ENCODE data around the gene DFFA. TPM values are rescaled to one million over a fixed set of nuclear protein-coding genes. Genes with fewer than 3 reads are reported as not detected.

DFFA gene, protein sequence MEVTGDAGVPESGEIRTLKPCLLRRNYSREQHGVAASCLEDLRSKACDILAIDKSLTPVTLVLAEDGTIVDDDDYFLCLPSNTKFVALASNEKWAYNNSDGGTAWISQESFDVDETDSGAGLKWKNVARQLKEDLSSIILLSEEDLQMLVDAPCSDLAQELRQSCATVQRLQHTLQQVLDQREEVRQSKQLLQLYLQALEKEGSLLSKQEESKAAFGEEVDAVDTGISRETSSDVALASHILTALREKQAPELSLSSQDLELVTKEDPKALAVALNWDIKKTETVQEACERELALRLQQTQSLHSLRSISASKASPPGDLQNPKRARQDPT
- 10 to 100 TPM; 21.4 to 29.2 TPM for total RNA-seq
- polyA plus RNA-seq = 10 to 100 TPM in 1 of 2 donors, 1 to 10 TPM in 1; 7.8 to 14.5 TPM
- long read RNA-seq, donor 1, full-length matches to known transcripts = 152 of 169 reads
- long read RNA-seq, donor 1, partial matches to known transcripts = 7 of 169 reads
- long read RNA-seq, donor 1, other reads (novel, unspliced or antisense) = 10 of 169 reads
- long read RNA-seq, donor 2, full-length matches to known transcripts = 19 of 28 reads
- long read RNA-seq, donor 2, partial matches to known transcripts = 0 of 28 reads
- long read RNA-seq, donor 2, other reads (novel, unspliced or antisense) = 9 of 28 reads

DNA sequence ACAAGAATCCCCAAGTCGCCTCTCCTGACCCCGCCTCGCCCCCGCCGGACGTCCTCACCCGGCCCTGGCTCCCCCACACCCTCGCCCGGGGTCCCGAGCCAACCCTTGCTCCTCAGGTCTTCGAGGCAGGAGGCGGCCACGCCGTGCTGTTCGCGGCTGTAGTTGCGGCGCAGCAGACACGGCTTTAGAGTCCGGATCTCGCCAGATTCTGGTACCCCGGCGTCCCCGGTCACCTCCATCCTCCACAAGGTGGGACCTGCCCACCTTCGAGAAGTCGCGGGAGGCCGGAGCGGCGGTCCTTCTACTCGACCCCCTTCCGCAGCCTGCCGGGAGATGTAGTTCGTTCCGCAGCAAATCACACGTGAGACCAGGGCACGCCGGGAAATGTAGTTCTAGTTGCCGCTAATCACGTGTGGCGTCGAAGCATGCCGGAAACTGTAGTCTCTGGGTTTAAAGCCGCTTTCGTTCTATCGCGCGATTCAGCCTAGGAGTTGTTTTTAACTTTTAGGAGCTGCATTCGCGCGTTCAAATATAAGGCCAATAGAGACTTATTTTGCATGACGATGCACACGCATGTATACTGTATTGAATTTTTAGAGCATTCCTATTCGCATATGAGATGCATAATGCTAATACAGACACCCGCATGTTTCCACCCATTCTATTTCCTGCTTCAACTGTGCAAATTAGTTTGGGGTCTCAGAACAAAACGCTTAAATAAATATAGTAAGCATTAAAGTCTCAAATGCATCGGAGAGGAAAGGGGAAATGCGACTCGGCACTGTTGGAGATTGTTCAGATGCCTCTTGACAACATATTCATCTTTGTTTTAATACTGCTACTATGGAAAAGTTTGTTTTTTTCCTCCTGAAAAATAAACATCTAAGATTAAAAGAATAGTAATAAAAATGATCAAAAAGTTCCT, at the start of gene DFFA:
TSS of gene DFFA (minus strand) at position 310 of the 925 bp plus-strand sequence. CDS start at position 239, 71 bp downstream.
- intact Hi-C loops (cut with DNase I) = loop anchor here in 1 of 2 donors (5.0 kb wide), 1 partner anchor 40 kb away; the partner anchor contains the start of gene CENPS
- no peak within 1 kb of the TSS for H3K27ac ChIP-seq (ENCODE audit: low read depth in 1 of 2, low read length in 2 of 2)
- ATAC-seq (ENCODE audit: low FRiP score) (peak; percentile 96), DNase-seq (peak; percentile 96 to 98)
- peaks cover 0 to under 1% of the 10 kb centered on the region in 2 donors for H3K27me3 ChIP-seq (ENCODE audit: control insufficient read depth in 1 of 2, insufficient read depth in 2 of 2, low read length in 1 of 2)
- peaks cover 2 to 5% of the 10 kb centered on the region in 2 donors for H3K4me1 ChIP-seq (ENCODE audit: control insufficient read depth in 1 of 2, insufficient read depth in 2 of 2, low read length in 2 of 2)
- no peaks in the 10 kb centered on the region for H3K9me3 ChIP-seq (ENCODE audit: control insufficient read depth, low read length)
- peaks cover 0 to 3% of the 10 kb centered on the region in 2 donors for H3K36me3 ChIP-seq (ENCODE audit: control insufficient read depth in 1 of 2, insufficient read depth in 2 of 2, low read length in 1 of 2)
- H3K4me3 ChIP-seq (ENCODE audit: low read length in 2 of 2) = peak within 1 kb of the TSS; percentile 39 to 46
- WGBS, 2 donors = 1% methylated on average over 58 to 59 of the region's 59 CpGs

DNA sequence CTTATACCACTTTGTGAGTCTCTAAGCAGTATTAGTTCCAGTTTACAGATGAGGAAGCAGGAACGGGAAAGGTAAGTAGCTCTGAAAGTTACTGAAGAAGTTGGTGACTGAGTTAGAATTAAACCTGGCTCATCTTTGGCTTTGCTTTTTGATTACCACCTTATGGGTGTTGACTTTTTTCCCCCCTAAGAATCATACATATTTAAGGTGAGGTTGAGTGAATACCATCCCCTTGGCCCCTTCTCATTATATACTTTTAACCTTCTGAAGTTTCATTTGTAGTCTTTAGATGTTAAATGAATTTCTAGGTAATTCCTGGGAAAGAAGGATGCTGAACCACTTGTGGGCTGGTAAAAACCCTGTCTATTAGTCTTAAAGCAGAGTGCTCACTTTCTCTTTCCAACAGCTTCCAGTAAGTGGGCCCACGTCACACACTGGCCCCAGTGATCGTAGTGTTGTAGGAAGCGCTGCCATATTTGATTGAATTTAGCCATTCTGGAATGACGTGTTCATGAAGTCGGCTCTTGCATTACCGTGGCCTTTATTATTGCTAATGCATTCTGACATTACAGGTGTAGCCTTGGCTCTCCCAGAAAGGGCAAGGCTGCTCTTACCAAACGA, 49.3 kb upstream of the DFFA start:
- Histone ChIP-seq H3K4me1 (ENCODE audit: control insufficient read depth in 1 of 2, insufficient read depth in 2 of 2, low read length in 2 of 2) (peaks cover 0 to 3% of the 10 kb centered on the region in 2 donors), H3K36me3 (ENCODE audit: control insufficient read depth in 1 of 2, insufficient read depth in 2 of 2, low read length in 1 of 2) (no peaks in the 10 kb centered on the region), H3K27ac (ENCODE audit: low read depth in 1 of 2, low read length in 2 of 2) (no peak overlapping the region), H3K27me3 (ENCODE audit: control insufficient read depth in 1 of 2, insufficient read depth in 2 of 2, low read length in 1 of 2) (no peaks in the 10 kb centered on the region), H3K9me3 (ENCODE audit: control insufficient read depth, low read length) (no peaks in the 10 kb centered on the region), H3K4me3 (ENCODE audit: low read length in 2 of 2) (no peak overlapping the region)
- 91 to 97% methylated on average over 8 of the region's 8 CpGs for WGBS, 2 donors
- no peak for DNase-seq
- intact Hi-C loops (cut with DNase I) = loop anchor here in 1 of 2 donors (10.0 kb wide), 1 partner anchor 173 kb away; no protein-coding TSS in a partner anchor
- ATAC-seq (ENCODE audit: low FRiP score) = no peak

DNA sequence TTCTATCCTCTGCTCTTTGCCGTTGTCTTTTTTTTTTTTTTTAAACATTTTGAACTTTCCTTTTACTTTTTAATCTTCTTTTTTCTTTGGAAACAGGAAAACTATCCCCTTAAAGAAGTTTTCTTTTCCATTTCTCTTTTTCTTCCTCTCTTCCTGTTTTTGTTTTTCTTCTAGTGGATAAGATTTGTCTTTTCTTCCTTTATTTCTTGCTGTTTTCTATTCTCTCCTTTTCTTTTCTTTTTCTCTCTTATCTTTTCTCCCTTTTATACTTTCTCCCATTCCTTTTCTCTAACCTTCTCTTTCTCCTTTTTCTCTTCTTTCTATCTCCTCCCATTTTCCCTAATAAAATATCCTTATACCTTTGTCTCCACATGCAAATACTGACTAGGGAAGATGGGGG, 48.6 kb upstream of the DFFA start:
- intact Hi-C loops (cut with DNase I) = loop anchor here in 1 of 2 donors (10.0 kb wide), 1 partner anchor 174 kb away; no protein-coding TSS in a partner anchor
- Histone ChIP-seq H3K27ac (ENCODE audit: low read depth in 1 of 2, low read length in 2 of 2) (no peak overlapping the region), H3K4me3 (ENCODE audit: low read length in 2 of 2) (no peak overlapping the region), H3K9me3 (ENCODE audit: control insufficient read depth, low read length) (no peaks in the 10 kb centered on the region), H3K27me3 (ENCODE audit: control insufficient read depth in 1 of 2, insufficient read depth in 2 of 2, low read length in 1 of 2) (no peaks in the 10 kb centered on the region), H3K36me3 (ENCODE audit: control insufficient read depth in 1 of 2, insufficient read depth in 2 of 2, low read length in 1 of 2) (no peaks in the 10 kb centered on the region), H3K4me1 (ENCODE audit: control insufficient read depth in 1 of 2, insufficient read depth in 2 of 2, low read length in 2 of 2) (peaks cover 0 to 3% of the 10 kb centered on the region in 2 donors)
- no peak for ATAC-seq (ENCODE audit: low FRiP score)
- DNase-seq = no peak
- 86% methylated on average over 1 of the region's 1 CpG for WGBS, 2 donors

DNA sequence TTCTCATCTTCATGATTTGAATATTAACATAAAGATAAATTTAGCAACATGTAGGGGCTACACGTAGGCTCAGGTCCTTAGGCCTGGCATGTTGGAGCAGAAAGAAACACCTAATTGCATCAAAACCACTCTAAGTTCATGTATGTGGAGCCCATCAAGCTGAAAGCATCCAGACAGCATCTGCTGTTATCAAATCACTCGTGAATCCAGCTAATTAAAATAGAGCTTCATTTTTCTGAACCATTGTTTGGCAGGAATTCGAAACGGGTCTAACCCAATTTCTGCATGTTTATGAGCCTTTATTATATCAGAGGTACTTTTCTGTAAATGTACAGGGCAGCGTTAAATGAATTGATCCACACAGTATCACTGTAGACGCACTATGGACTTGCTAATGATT, 48.2 kb upstream of the DFFA start:
- 95 to 96% methylated on average over 6 of the region's 6 CpGs for WGBS, 2 donors

DNA sequence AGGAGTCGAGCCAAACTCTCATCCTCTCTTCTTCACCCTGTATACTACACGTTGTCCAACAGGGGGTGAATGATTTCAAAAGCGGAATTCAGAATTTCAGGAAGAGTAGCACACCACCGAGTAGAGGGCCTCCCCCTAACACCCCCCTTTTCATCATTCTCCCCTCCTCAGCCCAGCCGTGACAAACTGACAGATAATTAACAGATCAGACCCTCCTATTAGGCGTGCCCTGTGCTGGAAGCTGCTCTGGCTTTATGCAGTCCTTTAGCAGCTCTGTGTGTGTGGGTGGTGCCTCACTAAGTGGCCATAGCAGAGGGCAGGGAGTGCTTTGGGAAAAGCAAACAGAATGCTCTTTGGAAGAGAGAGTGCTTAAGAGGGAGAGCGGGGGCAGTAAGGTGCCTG, 46.7 kb upstream of the DFFA start:
- Histone ChIP-seq H3K36me3 (ENCODE audit: control insufficient read depth in 1 of 2, insufficient read depth in 2 of 2, low read length in 1 of 2) (no peaks in the 10 kb centered on the region), H3K27ac (ENCODE audit: low read depth in 1 of 2, low read length in 2 of 2) (no peak overlapping the region), H3K9me3 (ENCODE audit: control insufficient read depth, low read length) (no peaks in the 10 kb centered on the region), H3K4me1 (ENCODE audit: control insufficient read depth in 1 of 2, insufficient read depth in 2 of 2, low read length in 2 of 2) (peaks cover 0 to 3% of the 10 kb centered on the region in 2 donors), H3K4me3 (ENCODE audit: low read length in 2 of 2) (no peak overlapping the region), H3K27me3 (ENCODE audit: control insufficient read depth in 1 of 2, insufficient read depth in 2 of 2, low read length in 1 of 2) (no peaks in the 10 kb centered on the region)
- DNase-seq (no peak), ATAC-seq (ENCODE audit: low FRiP score) (no peak)
- intact Hi-C loops (cut with DNase I) = no loop called here
- 78 to 80% methylated on average over 7 of the region's 7 CpGs for WGBS, 2 donors

More for the DNA sequence above, 48.2 kb upstream of the DFFA start:
- H3K36me3 ChIP-seq (ENCODE audit: control insufficient read depth in 1 of 2, insufficient read depth in 2 of 2, low read length in 1 of 2) = no peaks in the 10 kb centered on the region
- no peak for ATAC-seq (ENCODE audit: low FRiP score)
- intact Hi-C loops (cut with DNase I) = loop anchor here in 1 of 2 donors (10.0 kb wide), 1 partner anchor 174 kb away; no protein-coding TSS in a partner anchor
- no peaks in the 10 kb centered on the region for H3K27me3 ChIP-seq (ENCODE audit: control insufficient read depth in 1 of 2, insufficient read depth in 2 of 2, low read length in 1 of 2)
- H3K4me1 ChIP-seq (ENCODE audit: control insufficient read depth in 1 of 2, insufficient read depth in 2 of 2, low read length in 2 of 2) = peaks cover 0 to 3% of the 10 kb centered on the region in 2 donors
- H3K4me3 ChIP-seq (ENCODE audit: low read length in 2 of 2) = no peak overlapping the region
- H3K9me3 ChIP-seq (ENCODE audit: control insufficient read depth, low read length) = no peaks in the 10 kb centered on the region
- H3K27ac ChIP-seq (ENCODE audit: low read depth in 1 of 2, low read length in 2 of 2) = no peak overlapping the region
- DNase-seq = no peak

DNA sequence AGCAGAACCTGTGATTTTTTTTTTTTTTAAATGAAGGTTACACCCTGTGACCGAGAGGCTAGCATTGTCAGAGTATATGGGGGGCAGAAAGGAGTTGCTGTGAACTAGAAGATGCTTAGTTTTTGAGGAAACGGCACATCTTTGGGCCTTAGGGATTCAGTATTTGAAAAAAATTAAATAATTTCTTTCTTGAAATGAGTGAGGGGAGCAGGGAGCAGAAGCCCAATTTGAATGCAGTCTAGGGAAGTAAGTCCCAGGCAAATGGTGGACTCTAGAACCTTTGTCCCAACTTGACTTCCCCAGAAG, 45.3 kb upstream of the DFFA start:
- H3K4me3 ChIP-seq (ENCODE audit: low read length in 2 of 2) = no peak overlapping the region
- intact Hi-C loops (cut with DNase I) = no loop called here
- H3K4me1 ChIP-seq (ENCODE audit: control insufficient read depth in 1 of 2, insufficient read depth in 2 of 2, low read length in 2 of 2) = peaks cover 0 to 3% of the 10 kb centered on the region in 2 donors

DNA sequence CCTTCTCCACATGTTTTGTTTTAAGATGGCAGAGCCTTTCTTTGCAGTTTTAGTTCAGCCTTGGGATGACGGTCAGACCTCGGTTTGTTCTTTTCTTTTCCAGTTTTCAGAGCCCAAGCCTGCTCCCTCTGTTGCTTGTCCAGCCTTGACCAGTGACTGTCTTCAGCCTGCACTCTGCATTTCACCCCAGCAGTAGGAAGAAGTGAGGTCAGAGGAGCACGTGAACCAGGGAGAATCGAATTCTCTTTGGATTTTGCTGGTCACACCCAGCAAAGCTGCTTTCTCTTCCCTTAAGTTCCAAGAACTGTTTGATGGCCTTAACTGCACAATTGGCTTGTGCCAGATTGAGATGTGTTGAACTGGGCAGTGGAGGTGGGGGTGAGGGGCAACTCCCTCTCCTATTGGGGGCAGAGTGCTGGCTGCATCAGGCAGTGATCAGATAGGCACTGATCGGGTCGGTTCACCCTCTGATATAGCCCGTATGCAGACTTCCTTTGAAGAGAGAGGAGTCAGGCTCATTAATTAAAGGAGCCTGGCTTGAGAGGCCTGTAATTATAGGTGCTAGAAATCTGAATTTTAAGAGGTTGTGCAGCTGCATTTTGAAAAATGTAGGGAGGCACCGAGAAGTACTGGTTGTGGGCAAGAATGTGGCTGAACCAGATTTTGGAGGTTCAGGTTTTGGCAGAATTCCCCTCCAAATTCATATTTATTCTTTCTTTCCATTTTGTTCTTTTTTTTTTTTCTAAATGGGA, 44.8 kb upstream of the DFFA start:
- no peaks in the 10 kb centered on the region for H3K36me3 ChIP-seq (ENCODE audit: control insufficient read depth in 1 of 2, insufficient read depth in 2 of 2, low read length in 1 of 2)
- no peak overlapping the region for H3K4me3 ChIP-seq (ENCODE audit: low read length in 2 of 2)
- ATAC-seq (ENCODE audit: low FRiP score) (no peak), DNase-seq (no peak)
- H3K27ac ChIP-seq (ENCODE audit: low read depth in 1 of 2, low read length in 2 of 2) = no peak overlapping the region
- H3K9me3 ChIP-seq (ENCODE audit: control insufficient read depth, low read length) = no peaks in the 10 kb centered on the region
- WGBS, 2 donors = 87 to 91% methylated on average over 8 of the region's 8 CpGs
- intact Hi-C loops (cut with DNase I) = no loop called here
- H3K27me3 ChIP-seq (ENCODE audit: control insufficient read depth in 1 of 2, insufficient read depth in 2 of 2, low read length in 1 of 2) = no peaks in the 10 kb centered on the region
- H3K4me1 ChIP-seq (ENCODE audit: control insufficient read depth in 1 of 2, insufficient read depth in 2 of 2, low read length in 2 of 2) = no peaks in the 10 kb centered on the region

More for the DNA sequence above, 45.3 kb upstream of the DFFA start:
- Histone ChIP-seq H3K9me3 (ENCODE audit: control insufficient read depth, low read length) (no peaks in the 10 kb centered on the region), H3K27me3 (ENCODE audit: control insufficient read depth in 1 of 2, insufficient read depth in 2 of 2, low read length in 1 of 2) (no peaks in the 10 kb centered on the region), H3K36me3 (ENCODE audit: control insufficient read depth in 1 of 2, insufficient read depth in 2 of 2, low read length in 1 of 2) (no peaks in the 10 kb centered on the region), H3K27ac (ENCODE audit: low read depth in 1 of 2, low read length in 2 of 2) (no peak overlapping the region)
- WGBS, 2 donors = 99 to 100% methylated on average over 2 of the region's 2 CpGs
- ATAC-seq (ENCODE audit: low FRiP score) = no peak
- DNase-seq = no peak
